SHP77 treated with DMSO at 0.1 percent for 48 hours (cell line): ENCODE measurements around the gene CYP4A22.
"Not testable (repeated sequence)": the region's sequence is repeated elsewhere in the genome, so short reads cannot be mapped to it uniquely, and the experiment has no call there.

Experiments
- DNase-seq: peaks from one replicate; lab custom pipeline; 2025; lab: John Stamatoyannopoulos, UW

Gene CYP4A22

DNA sequence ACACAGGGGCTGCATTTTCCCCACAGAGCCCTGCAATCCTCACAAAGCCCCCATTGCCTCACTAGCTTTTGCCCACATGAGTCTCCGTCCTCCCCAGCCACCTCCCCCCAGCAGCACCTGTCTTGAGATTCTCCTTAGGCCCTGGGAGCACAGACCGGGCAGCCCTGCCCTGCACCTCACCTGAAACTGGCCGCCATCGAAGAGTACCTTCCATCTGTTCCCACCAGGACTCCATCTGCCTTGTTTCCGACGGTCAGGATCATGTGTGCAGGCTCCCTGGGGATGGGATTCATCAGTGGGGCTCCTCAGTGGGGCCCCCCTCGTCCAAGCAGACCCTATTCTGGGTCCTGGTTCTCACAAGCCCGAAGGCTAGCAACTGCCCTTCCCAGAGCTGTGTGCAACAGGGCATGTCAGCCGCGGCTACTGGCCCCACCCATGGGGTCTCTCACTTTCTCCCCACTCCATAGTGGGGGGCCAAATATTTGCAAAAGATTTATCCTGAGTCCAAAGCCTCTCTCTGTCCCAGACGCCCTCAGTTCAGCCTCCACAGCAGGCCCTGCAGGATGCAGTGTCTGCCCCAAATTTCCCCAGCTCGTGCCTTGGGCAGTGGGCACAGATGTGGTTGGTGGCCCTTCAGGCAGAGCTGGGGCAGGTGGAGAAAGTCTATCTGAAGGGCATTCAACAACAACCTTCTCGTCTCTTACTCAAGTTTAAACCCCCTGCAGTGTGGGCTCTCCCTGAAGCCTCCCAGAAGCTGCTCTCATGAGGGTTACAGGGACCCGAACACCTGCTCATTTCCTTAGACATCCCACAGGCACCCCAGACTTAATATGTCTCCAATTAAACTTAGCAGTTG lies 47.8 kb downstream of the CYP4A22 start:
- no peak for DNase-seq

DNA sequence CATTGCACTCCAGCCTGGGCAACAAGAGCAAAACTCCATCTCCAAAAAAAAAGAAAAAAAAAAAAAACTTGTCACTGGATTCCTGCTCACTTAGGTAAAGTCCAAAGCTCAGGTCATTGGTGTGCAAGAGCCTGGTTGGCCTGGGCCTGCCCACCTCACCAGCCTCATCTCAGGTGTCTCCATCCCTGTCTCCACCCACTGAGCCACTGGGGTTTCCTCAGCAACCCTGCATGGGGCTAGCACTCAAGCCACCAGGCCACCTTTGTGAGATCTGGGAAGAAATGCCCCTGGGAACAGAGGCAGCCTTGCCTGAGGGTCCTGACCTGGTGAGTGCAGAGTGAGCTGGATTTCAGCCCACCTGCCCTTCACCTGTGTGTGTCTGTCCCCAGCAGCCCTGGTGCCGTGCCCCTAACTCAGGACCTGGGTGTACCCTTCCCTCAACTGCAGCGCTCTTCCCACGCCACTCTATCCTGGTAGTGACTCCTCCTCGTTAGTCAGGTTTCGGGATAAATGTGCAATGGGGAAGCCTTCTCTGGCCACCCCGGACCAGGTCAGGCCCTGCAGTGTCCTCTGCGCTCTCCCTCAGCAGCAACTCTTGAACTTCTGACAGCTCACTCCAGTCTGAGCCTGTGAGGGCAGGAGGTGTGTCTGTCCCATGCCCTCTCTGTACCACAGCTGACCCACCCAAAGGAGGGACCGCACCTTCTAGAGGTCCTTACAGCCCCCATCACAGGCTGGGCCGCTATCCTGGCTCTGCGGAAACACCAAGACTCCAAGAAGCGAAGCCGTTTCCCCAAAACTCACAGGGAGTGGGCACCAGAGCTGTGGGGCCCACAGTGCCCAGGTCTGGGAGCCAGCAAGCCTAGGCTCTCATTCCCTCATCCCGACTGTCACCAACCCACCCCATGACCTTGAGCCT lies 49.3 kb downstream of the CYP4A22 start:
- no peak for DNase-seq

DNA sequence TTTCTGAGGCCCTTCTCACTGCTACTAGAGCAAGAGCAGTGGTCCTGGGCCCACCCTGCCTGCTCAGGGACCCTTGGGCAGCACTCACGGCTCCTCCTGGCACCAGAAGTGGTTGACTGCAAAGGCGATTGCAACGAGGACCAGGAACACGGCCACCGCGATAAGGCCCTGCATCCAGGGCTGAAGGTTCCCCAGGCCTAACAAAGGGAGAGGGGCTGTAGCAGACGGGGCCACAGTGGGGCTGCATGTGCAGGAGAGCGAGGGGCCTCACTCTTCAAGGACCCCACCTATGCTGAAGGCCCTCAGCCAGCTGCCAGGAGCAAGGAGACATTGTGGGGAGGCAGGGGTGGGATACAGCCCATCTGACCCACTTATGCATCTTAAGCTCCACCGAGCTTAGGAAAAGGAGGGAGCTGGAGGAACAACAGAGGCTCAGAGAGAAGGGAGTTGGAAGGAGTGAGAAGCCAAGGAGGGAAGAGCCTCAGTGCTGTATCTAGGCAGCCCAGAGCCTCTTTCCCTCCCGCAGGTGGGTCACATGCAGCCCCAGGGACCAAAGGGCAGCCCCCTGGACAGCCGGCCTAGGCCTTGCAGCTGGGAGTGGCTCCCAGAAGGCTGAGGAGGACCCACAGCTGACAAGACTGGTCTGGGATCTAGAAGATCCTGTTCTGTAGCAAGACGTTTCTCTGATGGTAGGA lies 50.1 kb downstream of the CYP4A22 start:
- DNase-seq: no peak

DNA sequence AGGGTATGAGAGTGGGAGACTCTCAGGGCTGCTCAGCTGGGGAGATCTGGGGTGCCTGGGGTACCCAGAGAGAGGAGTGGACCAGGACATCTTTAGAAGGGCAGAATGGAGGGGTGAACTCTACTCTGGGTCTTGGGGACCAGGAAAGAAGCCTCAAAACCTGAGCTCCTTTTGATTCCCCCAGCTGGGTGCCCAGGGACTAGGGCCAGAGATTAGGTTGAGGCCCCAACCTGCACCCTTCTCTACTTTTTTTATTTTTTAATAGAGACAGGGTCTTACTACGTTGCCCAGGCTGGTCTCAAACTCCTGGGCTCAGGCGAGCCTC lies 50.6 kb downstream of the CYP4A22 start:
- DNase-seq: no peak

DNA sequence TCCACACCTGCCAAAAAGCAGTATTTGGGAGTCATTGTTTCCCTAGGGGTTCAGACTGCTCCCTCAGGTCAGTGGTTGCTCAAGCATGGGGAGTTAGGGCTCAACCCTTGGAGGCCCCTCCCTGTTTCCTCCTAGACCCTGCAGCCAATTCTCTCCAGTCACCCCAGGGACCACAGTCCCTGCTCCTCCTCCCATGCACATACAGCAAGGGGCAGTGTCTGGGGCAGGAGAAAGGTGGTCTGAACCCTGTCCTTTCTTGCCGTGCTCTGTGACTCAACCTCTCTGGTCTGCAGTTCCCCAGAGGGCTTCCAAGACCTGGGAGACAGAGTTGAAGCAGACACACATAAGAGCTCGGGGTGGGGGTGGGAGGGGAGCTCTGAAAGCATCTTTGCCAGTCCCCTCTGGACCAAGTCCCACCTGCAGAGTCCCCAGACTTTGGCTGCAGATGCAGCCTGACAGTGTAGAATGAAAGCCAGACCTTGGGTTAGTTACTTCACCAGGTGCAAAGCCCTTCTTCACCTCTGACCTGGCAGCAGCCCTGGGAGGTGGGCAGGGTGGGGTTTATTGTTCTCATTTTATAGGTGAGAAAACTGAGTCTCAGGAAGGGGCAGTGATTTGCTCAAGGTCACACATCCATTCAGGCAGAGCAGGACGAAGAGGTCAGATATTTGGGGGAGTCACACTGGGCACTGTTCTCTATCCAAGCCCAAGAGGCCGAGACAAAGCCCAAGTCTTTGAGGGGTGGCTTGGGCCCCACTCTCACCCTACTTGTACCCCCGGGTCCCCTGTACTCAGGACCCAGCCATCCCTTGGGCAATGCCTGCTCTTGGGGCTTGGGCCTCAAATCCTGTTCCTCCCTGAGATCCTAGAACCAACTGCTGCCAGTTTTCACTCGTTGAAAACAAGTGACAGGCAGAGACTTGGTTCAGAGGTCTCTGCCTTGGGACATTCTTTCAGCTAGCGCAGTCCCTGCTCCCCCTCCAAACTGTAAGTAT lies 51.8 kb downstream of the CYP4A22 start:
- no peak for DNase-seq

DNA sequence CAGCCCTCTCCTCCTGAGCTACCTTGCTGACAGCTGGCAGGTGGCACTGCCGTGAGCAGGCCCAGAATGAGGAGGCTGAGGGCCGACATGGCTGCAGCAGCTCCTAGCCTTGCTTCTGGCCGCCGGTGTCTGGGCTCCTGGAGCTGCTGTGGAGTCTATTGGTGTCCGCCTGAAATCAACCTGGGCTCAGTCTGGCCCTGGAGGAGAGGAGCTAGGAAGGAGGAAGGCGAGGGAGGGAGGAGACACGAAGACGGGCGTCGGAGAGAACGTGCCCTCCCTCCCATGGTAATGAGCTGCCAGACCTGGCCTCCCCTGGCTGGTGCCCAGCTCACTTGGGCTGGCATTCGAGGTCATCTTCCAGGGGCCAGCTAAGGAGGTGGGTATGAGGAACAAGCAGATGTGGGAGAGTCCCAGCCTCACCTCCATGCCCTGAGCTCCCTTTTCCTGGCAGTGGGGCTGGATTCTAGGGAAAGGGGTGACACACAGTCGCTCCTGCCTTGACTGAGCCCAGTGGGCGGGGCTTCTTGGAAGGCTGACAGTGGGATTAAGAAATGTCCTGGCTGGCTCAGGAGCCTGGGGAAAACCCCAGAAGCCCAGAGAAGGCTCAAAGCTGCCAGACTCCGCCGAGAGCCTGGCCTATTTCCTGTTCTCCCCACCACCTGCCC lies 52.7 kb downstream of the CYP4A22 start, which contains the start of gene PDZK1IP1:
PDZK1IP1 (minus strand) TSS at position 193 of the 665 bp plus-strand sequence; CDS start at position 89, 104 bp downstream.
- DNase-seq: no peak

DNA sequence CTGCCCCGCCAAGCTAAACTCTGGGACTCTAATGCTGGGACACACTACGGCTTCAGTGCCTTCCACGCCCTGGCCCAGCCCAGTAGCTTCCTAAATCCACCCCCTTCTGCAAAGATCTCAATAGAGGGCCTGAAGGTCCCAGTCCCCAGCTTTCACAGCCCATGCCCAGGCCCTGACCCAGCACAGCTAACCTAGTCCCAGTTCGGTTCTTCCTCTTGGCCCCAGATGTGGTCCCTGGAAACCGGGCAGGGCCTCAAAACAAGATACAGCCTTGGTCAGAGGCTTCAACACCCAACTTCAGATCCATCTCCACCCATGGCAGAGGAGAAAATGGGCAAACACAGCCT lies 53.2 kb downstream of the CYP4A22 start:
- no peak for DNase-seq

DNA sequence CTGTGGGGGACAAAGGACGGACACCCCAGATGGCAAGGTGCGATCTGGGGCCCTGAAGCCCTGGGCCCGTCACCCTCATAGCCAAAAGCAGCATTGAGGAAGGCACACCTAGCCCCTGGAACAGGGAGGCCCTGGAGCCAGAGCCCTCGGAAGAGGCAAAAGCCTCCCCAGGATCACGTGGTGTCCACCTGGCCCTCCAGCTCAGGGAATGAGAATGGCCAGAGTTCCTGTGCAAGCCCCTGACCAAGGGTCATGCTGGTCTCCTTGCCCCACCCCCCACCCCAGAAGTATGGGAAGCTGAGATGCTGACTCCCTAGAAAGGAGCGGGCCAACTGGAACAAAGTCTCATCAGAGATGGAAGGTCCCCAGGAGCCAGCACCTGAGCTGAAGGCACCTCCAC lies 53.6 kb downstream of the CYP4A22 start:
- no peak for DNase-seq

DNA sequence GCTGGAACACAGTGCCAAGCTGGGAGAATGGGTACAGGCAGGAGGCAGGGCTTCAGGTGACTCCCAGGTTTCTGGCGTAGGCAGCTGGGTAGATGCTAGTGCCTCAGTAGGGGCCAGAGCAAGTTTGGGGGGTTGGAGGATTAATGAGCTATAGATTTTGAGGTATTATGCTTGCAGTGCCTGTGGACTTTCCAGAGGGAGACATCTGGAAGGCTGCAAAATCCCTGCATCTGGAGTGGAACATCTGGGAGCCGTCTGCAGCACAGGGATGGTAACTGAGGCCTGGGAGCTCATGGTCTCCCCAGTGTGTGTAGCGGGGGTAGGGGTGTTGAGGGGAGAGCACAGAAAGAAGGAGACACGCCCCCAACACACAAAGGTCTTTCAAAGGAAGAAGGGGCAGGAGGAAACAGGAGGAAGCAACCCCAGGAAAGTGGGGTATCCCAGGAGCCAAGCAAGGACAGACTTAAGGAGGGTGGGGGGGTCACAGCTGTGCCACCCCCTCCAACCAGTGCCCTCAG lies 54.8 kb downstream of the CYP4A22 start:
- DNase-seq: no peak

DNA sequence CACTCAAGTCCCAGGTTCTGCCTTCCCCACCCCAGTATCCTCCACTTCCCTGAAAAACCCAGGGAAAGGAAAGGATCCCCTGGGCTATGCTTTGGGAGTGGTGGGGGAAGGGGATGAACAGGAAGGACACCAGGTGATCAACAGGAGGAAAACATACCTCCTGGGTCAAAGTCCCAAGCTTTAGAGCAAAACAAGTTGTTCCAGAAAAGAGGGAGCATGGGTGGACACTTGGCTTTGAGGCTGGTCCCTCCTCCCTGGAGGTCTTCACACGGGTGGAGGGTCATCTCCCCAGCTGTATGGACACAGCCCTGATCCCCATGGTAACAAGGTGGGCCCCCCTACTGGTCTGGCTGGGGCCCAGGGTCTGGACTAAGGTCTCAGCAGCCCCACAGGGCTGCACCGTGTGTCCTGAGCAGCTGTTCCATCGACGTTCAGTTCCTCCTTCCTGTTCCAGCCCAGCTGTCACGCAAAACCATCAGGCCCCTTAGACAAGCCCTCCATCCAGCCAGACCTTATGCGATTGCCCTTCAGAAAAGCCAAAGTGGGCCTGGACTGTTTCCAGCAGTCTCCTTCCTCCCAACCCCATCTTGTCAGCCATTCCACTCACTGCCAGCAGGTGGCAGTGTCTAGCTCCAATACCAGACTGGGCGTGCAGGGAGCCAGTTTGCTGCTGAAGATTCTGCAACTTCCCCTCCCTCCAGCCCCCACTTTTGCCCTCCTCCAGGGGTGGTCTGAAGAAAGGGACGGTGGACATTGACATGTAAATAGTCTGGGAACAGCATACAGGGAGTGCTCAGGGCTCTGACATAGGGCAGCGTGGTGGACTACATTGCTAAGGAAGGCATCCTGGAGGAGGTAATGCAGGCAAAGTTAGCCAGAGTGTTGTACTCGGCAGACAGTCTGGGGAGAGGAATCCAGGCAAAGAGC lies 55.5 kb downstream of the CYP4A22 start:
- peak; percentile 21 for DNase-seq

DNA sequence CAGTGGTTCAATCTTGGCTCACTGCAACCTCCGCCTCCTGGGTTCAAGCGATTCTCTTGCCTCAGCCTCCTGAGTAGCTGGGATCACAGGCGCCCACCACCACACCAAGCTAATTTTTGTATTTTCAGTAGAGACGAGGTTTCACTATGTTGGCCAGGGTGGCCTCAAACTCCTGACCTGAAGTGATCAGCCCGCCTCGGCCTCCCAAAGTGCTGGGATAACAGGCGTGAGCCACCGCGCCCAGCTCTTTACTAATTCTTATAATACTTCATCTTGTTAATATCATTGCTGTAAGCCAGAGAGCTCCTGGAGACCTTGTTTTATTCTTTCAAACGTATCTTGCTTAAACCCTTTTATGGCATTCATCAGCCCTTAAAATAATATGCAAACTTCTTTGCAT lies 56.3 kb downstream of the CYP4A22 start:
- not testable (repeated sequence) for DNase-seq

DNA sequence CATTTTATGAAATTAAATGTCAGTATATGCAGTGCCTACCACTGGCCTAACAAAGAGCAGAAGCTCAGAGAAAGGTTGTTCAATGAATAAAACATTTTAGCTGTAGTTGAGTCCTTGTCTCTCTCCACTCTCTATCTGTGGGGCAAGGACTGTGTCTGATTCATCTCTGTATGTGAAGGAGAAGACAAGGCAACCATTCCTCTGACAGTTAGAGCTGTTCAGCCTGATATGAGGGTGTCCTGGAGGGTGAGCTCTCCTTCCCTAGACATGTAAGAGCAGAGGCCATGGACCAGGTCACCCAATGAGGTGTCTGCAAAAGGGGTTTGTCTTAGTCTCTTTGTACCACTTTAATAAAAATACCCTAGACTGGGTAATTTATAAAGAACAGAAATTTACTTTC lies 57.1 kb downstream of the CYP4A22 start:
- no peak for DNase-seq

DNA sequence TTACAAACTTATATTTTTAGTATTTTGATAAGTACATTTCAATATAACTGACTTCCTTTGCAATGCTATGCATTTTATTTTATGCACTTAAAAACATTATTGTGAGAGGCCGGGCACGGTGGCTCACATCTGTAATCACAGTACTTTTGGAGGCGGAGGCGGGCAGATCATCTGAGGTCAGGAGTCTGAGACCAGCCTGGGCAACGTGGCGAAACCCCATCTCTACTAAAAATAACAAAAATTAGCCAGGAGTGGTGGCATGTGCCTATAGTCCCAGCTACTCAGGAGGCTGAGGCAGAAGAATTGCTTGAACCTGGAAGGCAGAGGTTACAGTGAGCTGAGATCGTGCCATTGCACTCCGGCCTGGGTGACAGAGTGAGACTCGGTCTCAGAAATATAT lies 58.7 kb downstream of the CYP4A22 start:
- DNase-seq: not testable (repeated sequence)

DNA sequence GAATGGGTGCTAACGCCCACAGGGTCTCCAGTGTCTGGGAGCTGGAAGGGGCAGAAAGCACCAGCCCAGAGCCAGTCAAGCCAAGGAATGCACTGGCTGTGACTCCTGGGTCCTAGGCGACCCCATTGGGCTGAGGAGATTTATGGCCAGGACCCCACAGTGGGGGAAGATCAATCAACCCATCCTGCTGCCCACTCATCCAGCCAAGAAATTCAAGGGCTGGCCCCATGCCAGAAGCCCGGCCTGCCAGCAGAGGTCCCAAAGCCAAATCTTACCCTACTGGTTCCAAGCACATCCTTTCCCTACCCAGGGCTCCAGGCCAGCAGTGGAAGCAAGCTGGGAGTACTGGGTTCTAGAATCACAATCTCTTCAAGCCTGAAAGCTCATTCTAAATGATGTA lies 59.4 kb downstream of the CYP4A22 start:
- DNase-seq: no peak

DNA sequence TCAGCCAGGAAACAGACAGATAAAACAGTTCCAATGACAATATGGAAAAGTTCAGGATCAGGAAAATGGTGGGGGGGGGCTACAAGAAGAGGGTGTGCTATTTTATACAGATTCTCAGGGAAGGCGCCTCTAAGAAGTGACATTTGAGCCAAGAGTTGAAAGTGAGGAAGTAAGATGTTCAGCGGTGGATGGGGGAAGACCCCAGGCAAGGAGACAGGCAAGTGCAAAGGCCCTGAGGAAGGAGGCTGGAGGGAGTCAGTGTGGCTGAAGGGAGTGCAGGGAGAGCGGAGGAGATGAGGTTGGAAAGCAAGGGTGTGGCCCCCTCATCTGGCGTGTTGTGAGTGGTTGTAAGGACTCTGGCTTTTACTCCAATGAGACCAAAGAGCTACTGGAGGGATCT lies 61.0 kb downstream of the CYP4A22 start:
- DNase-seq: no peak
